BLaER1 treated with 17β-estradiol and CSF1 and Interleukin-3, amounts not matched to agents 10 nM and 100 nM (cell line): ENCODE results near the gene INKA1.
A peak's percentile ranks its signal among the peaks of the same experiment; 100 is the strongest.
"Not testable (repeated sequence)": the region's sequence is repeated elsewhere in the genome, so short reads cannot be mapped to it uniquely, and the experiment has no call there.

Source experiments
- H3K27ac ChIP-seq, 11 experiments: shearing (Covaris generic); formaldehyde crosslinking; 2 replicates each; pipeline ENCODE4 v1.8.1; 2022
- H3K27me3 ChIP-seq, 11 experiments: shearing (Covaris generic); formaldehyde crosslinking; 2 replicates each; pipeline ENCODE4 v1.8.1; 2022
- H3K36me3 ChIP-seq, 11 experiments: shearing (Covaris generic); formaldehyde crosslinking; 2 replicates each; pipeline ENCODE4 v1.8.1; 2022
- H3K4me1 ChIP-seq, 10 experiments: shearing (Covaris generic); formaldehyde crosslinking; 2 replicates each; pipeline ENCODE4 v1.8.1; 2022
- H3K4me2 ChIP-seq, 11 experiments: shearing (Covaris generic); formaldehyde crosslinking; 2 replicates each; pipeline ENCODE4 v1.8.1; 2022
- H3K4me3 ChIP-seq, 10 experiments: shearing (Covaris generic); formaldehyde crosslinking; 2 replicates each; pipeline ENCODE4 v1.8.1; 2022
- H3K9ac ChIP-seq, 11 experiments: shearing (Covaris generic); formaldehyde crosslinking; 2 replicates each; pipeline ENCODE4 v1.8.1; 2022
- H3K9me3 ChIP-seq, 11 experiments: shearing (Covaris generic); formaldehyde crosslinking; replicated peaks in 1 of 11; 2 replicates each; pipeline ENCODE4 v1.8.1; 2022
- H4K20me1 ChIP-seq, 11 experiments: shearing (Covaris generic); formaldehyde crosslinking; 2 replicates each; pipeline ENCODE4 v1.8.1; 2022
- Cebpa-rat ChIP-seq, 11 experiments: shearing (Covaris generic); IDR thresholded peaks; 2 replicates each; pipeline ENCODE4 v1.8.1; 2022

INKA1 gene

GRCh38 chr3:49813497-49814174 is 10.6 kb downstream of the INKA1 start, which contains the start of gene UBA7:
Gene UBA7 (minus strand): TSS chr3:49813953. CDS start chr3:49813787, 166 bp downstream.
- no peaks in the 10 kb centered on the region for H4K20me1 ChIP-seq
- no peaks in the 10 kb centered on the region for H3K27me3 ChIP-seq
- H3K4me3 ChIP-seq, result peak within 1 kb of the TSS; percentile 57 to 71 (median 60)
- H3K4me2 ChIP-seq, result peak within 1 kb of the TSS; percentile 92 to 100 (median 100)
- H3K9ac ChIP-seq, result peak within 1 kb of the TSS; percentile 64 to 84 (median 78)
- peaks cover 58 to 96% (median 87%) of the 10 kb centered on the region in 10 experiments for H3K4me1 ChIP-seq
- peak within 1 kb of the TSS; percentile 57 to 100 (median 82); a peak in 21 of 22 replicates for H3K27ac ChIP-seq
- no peak for TF ChIP-seq Cebpa-rat (IDR thresholded peaks at IDR 0.05)
- H3K9me3 ChIP-seq, result no peaks in the 10 kb centered on the region
- peaks cover 14 to 40% (median 28%) of the 10 kb centered on the region in 11 experiments; a peak in 21 of 22 replicates for H3K36me3 ChIP-seq

DNA sequence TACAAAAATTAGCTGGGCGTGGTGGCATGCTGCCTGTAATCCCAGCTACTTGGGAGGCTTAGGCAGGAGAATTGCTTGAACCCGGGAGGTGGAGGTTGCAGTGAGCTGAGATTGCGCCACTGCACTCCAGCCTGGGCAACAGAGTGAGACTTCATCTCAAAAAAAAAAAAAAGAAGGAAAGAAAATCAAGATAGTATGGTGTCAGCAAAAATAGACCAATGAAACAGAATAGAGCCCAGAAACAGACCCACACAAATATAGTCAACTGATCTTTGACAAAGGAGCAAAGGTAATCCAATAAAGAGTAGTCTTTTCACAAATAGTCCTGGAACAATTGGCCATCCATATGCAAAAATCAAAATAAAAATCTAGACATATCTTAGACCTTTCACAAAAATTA is 20.1 kb downstream of the INKA1 start:
- H3K4me1 ChIP-seq, result peaks cover 4 to 33% (median 18%) of the 10 kb centered on the region in 10 experiments; a peak in 16 of 20 replicates

GRCh38 chr3:49826016-49826415 is 23.0 kb downstream of the INKA1 start:
- Histone ChIP-seq H3K4me2 (no peak overlapping the region), H4K20me1 (no peaks in the 10 kb centered on the region), H3K9me3 (no peaks in the 10 kb centered on the region), H3K4me3 (no peak overlapping the region), H3K27ac (peak overlapping the region in 2 of 11 experiments; percentile 9 to 38; a peak in 1 of 22 replicates), H3K9ac (no peak overlapping the region), H3K27me3 (no peaks in the 10 kb centered on the region), H3K36me3 (peaks cover 0 to 40% (median 35%) of the 10 kb centered on the region in 11 experiments; a peak in 21 of 22 replicates), H3K4me1 (peaks cover 2 to 28% (median 13%) of the 10 kb centered on the region in 10 experiments; a peak in 17 of 20 replicates)
- no peak for TF ChIP-seq Cebpa-rat (IDR thresholded peaks at IDR 0.05)

More for the DNA sequence above, 20.1 kb downstream of the INKA1 start:
- not testable (repeated sequence) for H3K27me3 ChIP-seq, H4K20me1 ChIP-seq, H3K4me3 ChIP-seq, H3K4me2 ChIP-seq, H3K9ac ChIP-seq, H3K9me3 ChIP-seq, H3K27ac ChIP-seq
- peaks cover 0 to 11% (median 6%) of the 10 kb centered on the region in 11 experiments; a peak in 13 of 22 replicates for H3K36me3 ChIP-seq

DNA sequence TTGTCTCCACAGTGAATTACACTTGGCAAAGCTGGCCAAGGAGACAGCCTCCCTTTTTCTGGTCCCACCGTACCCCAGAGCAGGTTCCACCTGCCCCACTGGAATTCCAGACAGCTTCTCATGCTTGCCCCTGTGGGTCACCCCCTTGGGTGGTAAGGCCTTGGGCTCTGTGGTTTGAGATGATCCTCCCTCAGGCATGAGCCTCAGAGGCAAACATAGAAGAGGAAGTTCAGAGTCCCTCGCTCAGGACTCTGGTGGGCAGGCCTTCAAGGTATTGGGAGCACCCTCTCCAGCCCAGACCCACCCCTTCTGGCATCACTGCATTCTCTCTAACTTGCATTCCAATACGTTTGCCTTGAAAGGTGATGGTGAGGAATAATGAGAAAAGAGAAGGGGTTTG is 28.3 kb downstream of the INKA1 start:
- Histone ChIP-seq H3K4me1 (peaks cover 7 to 14% (median 11%) of the 10 kb centered on the region in 10 experiments; a peak in 16 of 20 replicates), H3K9me3 (no peaks in the 10 kb centered on the region), H3K4me2 (peak overlapping the region in 8 of 11 experiments; percentile 1 to 44 (median 16); a peak in 8 of 22 replicates), H3K27me3 (no peaks in the 10 kb centered on the region), H3K4me3 (no peak overlapping the region), H4K20me1 (0 out of 22 replicates have a peak, but pooled peaks cover 0 to 7% (median 0%) of the 10 kb centered on the region in 11 experiments), H3K27ac (peak overlapping the region in 3 of 11 experiments; percentile 12 to 45 (median 36); a peak in 4 of 22 replicates), H3K9ac (no peak overlapping the region), H3K36me3 (peaks cover 0 to 85% (median 72%) of the 10 kb centered on the region in 11 experiments; a peak in 21 of 22 replicates)
- no peak for TF ChIP-seq Cebpa-rat (IDR thresholded peaks at IDR 0.05)

GRCh38 chr3:49839193-49839809 is 36.2 kb downstream of the INKA1 start:
- Histone ChIP-seq H4K20me1 (peaks cover 0 to 15% (median 0%) of the 10 kb centered on the region in 11 experiments; a peak in 1 of 22 replicates), H3K9me3 (no peaks in the 10 kb centered on the region), H3K4me1 (peaks cover 7 to 38% (median 35%) of the 10 kb centered on the region in 10 experiments; a peak in 18 of 20 replicates), H3K4me2 (peak overlapping the region in 9 of 11 experiments; percentile 34 to 80 (median 57); a peak in 16 of 22 replicates), H3K4me3 (no peak overlapping the region), H3K9ac (peak overlapping the region in 10 of 11 experiments; percentile 22 to 64 (median 40); a peak in 17 of 22 replicates), H3K36me3 (peaks cover 0 to 80% (median 65%) of the 10 kb centered on the region in 11 experiments; a peak in 18 of 22 replicates), H3K27ac (peak overlapping the region in 8 of 11 experiments; percentile 35 to 65 (median 52); a peak in 15 of 22 replicates), H3K27me3 (no peaks in the 10 kb centered on the region)
- no peak for TF ChIP-seq Cebpa-rat (IDR thresholded peaks at IDR 0.05)

GRCh38 chr3:49840388-49840787 is 37.3 kb downstream of the INKA1 start:
- Histone ChIP-seq H3K4me1 (peaks cover 7 to 38% (median 35%) of the 10 kb centered on the region in 10 experiments; a peak in 18 of 20 replicates), H4K20me1 (peaks cover 0 to 16% (median 0%) of the 10 kb centered on the region in 11 experiments; a peak in 1 of 22 replicates), H3K27me3 (no peaks in the 10 kb centered on the region), H3K9me3 (no peaks in the 10 kb centered on the region), H3K27ac (peak overlapping the region in 8 of 11 experiments; percentile 35 to 65 (median 52); a peak in 16 of 22 replicates), H3K9ac (peak overlapping the region; percentile 22 to 64 (median 39); a peak in 17 of 22 replicates), H3K4me2 (peak overlapping the region in 9 of 11 experiments; percentile 34 to 80 (median 57); a peak in 18 of 22 replicates), H3K4me3 (no peak overlapping the region), H3K36me3 (peaks cover 5 to 80% (median 66%) of the 10 kb centered on the region in 11 experiments; a peak in 20 of 22 replicates)
- TF ChIP-seq Cebpa-rat (IDR thresholded peaks at IDR 0.05), result no peak

- peak overlapping the region in 10 of 11 experiments; percentile 25 to 80 (median 56); a peak in 18 of 22 replicates for H3K4me2 ChIP-seq
- no peak for TF ChIP-seq Cebpa-rat (IDR thresholded peaks at IDR 0.05)
- H3K27me3 ChIP-seq, result no peaks in the 10 kb centered on the region
- H3K4me1 ChIP-seq, result peaks cover 7 to 38% (median 35%) of the 10 kb centered on the region in 10 experiments; a peak in 18 of 20 replicates
- H4K20me1 ChIP-seq, result peaks cover 0 to 16% (median 0%) of the 10 kb centered on the region in 11 experiments; a peak in 1 of 22 replicates
- no peak overlapping the region for H3K4me3 ChIP-seq
- peaks cover 11 to 80% (median 70%) of the 10 kb centered on the region in 11 experiments; a peak in 21 of 22 replicates for H3K36me3 ChIP-seq
- H3K9ac ChIP-seq, result peak overlapping the region in 8 of 11 experiments; percentile 24 to 64 (median 42); a peak in 10 of 22 replicates
- H3K27ac ChIP-seq, result peak overlapping the region in 6 of 11 experiments; percentile 2 to 65 (median 49); a peak in 6 of 22 replicates
- no peaks in the 10 kb centered on the region for H3K9me3 ChIP-seq
Measured at GRCh38 chr3:49841126-49841696, 38.1 kb downstream of the INKA1 start.

DNA sequence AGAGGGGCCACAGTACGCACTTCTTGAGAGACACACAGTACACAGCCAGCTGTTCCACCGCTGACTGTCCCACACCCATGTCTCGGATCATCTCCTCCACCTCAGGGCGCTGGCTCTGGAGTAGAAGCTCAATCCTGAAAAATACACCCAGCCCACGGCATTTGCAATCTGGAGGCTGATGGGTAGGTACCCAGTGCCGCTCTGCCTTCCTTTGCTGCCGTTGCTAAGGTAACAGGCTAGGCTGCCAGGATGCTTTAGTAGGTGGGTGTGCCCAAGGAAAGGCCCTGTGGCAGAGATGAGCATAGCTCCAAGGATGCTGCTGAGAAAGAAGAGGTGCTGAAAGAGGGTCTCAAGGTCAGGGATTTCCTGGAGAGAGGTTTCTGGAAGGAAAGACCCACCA is 38.7 kb downstream of the INKA1 start:
- Histone ChIP-seq H3K4me2 (peak overlapping the region in 4 of 11 experiments; percentile 60 to 80 (median 70); a peak in 3 of 22 replicates), H3K4me3 (no peak overlapping the region), H3K36me3 (peaks cover 11 to 80% (median 70%) of the 10 kb centered on the region in 11 experiments; a peak in 21 of 22 replicates), H3K9ac (peak overlapping the region in 4 of 11 experiments; percentile 19 to 28 (median 22); a peak in 3 of 22 replicates), H3K4me1 (peaks cover 7 to 38% (median 35%) of the 10 kb centered on the region in 10 experiments; a peak in 18 of 20 replicates), H3K9me3 (no peaks in the 10 kb centered on the region), H4K20me1 (peaks cover 0 to 16% (median 0%) of the 10 kb centered on the region in 11 experiments; a peak in 1 of 22 replicates), H3K27me3 (no peaks in the 10 kb centered on the region), H3K27ac (peak overlapping the region in 2 of 11 experiments; percentile 13 to 65; a peak in 1 of 22 replicates)
- no peak for TF ChIP-seq Cebpa-rat (IDR thresholded peaks at IDR 0.05)
